HG03469 (cell line): ENCODE data around the gene CD248.

Experiments
- ATAC-seq: cut with Tn5 transposase; IDR thresholded peaks from one replicate; pipeline ENCODE4 v1.9.1; 2021; ENCODE audit warnings: mild to moderate bottlenecking, moderate library complexity, moderate number of reproducible peaks; ENCODE audit not compliant: unreplicated experiment

Gene CD248

GRCh38 chr11:66341502-66342126 is 24.8 kb upstream of the CD248 start:
- ATAC-seq: no peak

- ATAC-seq: no peak
These were observed 24.0 kb upstream of the CD248 start for GRCh38 chr11:66340596-66341501.

DNA sequence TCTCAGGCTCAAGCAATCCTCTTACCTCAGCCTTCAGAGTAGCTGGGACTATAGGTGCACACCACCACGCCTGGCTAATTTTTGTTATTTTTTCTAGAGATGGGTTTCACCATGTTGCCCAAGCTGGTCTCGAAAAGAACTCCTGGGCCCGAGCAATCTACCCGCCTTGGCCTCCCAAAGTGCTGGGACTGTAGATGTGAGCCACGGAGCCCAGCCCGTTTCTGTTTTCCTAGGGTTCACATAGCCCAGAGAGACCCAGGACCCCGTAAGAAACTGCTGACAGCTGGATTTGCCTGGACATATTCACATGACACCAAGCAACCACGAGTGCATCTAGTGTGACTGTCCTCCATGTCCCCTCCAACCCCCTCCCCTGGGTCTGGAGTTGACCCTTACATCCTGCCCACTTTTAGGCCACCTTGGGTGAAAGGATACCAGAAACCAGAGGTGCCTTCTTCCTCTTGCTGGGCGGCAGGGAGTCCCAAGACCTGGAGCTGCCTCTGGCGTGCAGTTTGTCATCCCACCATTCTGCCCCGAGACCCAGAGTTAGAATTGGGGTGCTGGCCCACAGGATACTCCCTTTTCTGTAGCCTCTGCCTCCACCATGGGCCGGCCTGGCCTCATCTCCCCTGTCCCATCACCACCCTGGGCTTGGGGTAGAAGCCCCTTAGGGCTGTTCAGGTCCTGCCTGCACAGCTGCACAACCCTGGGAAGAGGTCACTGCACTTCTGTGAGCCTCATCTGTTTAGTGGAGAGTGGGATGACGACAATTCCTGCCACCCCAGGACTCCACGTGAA is 23.0 kb upstream of the CD248 start:
- ATAC-seq: no peak

DNA sequence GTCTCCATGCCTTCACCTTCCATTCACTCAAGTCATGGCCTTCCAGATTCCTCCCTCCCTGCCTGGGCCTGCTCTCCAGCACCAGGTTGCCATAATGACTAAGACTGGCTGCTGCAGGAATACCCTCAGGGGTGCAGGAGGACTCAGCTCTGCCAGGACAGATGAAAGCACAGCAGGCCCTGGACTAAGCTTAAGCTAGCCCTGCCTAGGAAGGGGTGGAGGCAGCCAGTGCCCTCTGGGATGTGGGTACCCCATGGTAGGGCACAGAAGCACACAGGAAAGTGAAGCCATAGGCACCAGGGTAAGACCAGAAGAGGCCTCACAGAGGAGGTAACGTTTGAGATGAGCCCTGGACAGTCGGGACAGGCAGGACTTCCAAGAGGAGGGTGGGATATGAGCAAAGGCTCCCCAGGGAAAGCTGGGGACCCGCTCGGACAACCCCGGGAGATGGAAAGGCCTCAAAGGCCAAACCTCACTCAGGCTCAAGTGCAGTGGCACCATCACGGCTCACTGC is 22.4 kb upstream of the CD248 start:
- ATAC-seq: no peak

- ATAC-seq: no peak
These were observed 21.7 kb upstream of the CD248 start for GRCh38 chr11:66338276-66339161.

- ATAC-seq: no peak
These were observed 20.5 kb upstream of the CD248 start for GRCh38 chr11:66337103-66337899.

DNA sequence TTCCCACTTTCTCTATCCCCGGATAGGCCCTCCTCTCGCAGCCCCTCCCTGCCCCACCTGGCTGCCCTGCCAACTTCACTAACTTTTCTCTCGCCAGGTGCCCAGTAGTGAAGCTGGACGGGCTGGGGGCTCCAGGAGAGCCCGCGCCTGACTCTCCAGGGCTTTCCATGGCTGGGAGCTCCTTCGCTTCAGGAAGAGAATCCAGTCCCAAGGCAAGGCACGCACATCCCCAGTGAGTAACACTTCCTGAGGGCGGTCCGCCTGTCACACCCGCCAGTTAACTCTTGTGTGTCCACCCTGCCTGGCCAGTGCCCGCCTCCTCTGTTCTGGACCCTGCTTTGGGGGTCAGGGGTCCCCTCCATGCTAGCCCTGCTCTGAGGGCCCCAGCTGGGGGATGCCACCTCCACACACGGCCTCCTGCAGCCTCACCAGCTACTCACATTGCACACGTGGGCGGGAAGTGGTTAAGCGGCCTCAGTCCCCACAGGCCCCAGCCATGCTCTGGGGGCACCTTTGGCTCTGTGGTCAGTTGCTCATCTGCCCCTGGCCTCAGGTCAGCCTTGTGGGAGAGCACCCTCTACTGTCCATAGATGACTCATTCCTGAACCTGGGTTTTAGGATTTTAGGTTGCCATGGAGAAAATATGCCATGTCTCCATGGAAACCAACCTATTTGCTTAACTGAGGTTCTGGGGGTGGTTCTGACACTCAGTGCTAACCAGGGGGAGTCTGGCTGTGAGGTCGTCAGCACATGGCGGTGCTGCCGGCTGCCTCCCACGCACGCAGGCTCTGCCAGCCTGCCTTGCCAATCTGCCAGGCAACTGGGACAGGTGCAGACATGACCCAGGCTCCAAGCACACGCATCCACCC is 19.6 kb upstream of the CD248 start, which contains the start of gene RIN1:
Gene RIN1 (minus strand): TSS at position 201 of the 869 bp plus-strand sequence. CDS start 32 bp downstream, at position 169.
- no peak for ATAC-seq

DNA sequence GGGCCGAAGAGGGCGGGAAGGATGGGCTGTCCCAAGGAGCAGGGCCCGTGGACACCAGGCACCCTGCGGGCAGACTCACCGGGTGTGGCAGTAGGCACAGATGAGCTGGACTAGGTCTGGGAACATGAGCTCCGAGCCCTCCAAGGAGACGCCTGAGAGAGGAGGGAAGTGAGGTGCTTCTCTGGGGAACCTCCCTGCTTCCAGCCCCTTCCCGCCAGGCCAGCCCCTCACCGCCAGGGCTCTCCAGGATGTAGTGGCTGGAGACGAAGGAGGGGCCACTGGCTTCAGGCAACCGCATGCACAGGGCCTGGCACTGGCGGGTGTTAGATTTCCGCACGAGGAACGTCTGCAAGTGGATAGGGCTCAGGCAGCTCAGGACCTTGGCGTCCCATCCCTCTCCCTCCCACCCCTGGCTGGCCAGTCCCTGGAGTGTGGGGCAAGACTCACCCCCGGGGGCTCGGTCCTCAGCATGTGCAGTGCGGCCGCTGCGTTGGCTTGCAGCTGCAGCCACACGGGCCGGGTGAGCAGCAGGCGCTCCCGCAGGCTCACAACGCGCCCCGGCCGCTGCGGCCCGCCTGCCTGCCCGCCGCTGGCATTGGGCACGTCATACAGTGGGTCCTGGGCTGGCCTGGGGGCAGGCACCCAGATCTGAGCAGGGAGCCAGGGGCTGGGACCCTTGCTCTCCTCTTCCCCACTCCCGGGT is 18.8 kb upstream of the CD248 start:
- ATAC-seq: no peak

GRCh38 chr11:66334605-66335442 is 18.0 kb upstream of the CD248 start:
- ATAC-seq: no peak

GRCh38 chr11:66333896-66334604 is 17.2 kb upstream of the CD248 start:
- no peak for ATAC-seq

GRCh38 chr11:66333220-66333877 is 16.5 kb upstream of the CD248 start:
- ATAC-seq: no peak

DNA sequence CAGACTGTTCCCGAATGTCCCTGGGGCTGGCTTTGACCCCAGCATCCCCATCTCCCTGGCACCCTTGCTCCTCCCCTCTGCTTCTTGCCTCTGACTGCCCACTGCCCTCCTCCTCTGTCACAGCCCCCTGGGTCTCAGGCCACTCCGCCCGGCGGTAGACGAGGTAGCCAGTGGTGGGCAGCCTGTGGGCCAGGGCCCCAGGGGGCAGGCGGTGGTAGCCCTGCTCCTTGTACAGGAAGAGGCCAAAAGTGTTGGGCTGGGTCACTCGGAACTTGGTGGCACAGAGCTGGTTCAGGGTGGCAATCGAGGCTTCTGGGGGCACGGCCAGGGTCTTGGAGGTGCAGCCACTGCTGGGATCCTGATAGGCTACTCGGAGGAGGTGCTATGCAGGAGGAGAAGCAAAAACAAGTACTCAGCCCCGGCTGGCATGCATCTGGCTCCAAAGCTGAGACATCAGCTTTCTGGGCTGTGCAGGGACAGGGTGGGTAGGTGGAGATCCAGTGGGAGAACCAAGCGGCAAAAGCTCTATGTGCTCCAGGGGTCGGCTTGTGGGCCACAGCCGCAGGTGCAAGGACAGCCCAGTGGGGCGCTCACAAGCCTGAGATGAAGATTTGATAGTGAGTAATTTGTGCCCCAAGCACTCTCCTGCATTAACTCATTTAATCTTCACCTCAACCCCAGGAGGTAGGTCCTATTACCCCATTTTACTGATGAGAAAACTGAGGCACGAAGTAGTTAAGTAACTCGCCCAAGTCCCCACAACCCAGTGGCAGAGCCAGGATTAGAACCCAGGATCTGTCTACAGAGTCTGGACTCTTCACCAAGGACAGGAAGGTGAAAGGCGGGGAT is 15.8 kb upstream of the CD248 start:
- ATAC-seq: no peak

- ATAC-seq: no peak
These were observed 14.9 kb upstream of the CD248 start for GRCh38 chr11:66331542-66332370.

GRCh38 chr11:66330931-66331330 is 14.1 kb upstream of the CD248 start:
- no peak for ATAC-seq
